Bronchial epithelial cell (primary cell): ENCODE data around the gene NECTIN2. TPM values are rescaled to one million over a fixed set of nuclear protein-coding genes. Genes with fewer than 3 reads are reported as not detected.
A peak's percentile ranks its signal among the peaks of the same experiment; 100 is the strongest.

ENCODE experiments used
- DNase-seq: peaks from one replicate; pipeline ENCODE4 v3.0.0-alpha.2; 2010; ENCODE audit warnings: low read depth
- FAIRE-seq: peaks from 2 replicates; lab custom pipeline; 2011; peaks lifted over from hg19 to GRCh38; lab: Jason Lieb, UNC
- H3K27me3 ChIP-seq: 2 replicates; pipeline ENCODE4 v1.5.1; 2011; ENCODE audit warnings: low read length; ENCODE audit not compliant: control insufficient read depth, insufficient read depth
- H3K36me3 ChIP-seq: 2 replicates; pipeline ENCODE4 v1.5.1; 2011; ENCODE audit warnings: low read length; ENCODE audit not compliant: control insufficient read depth, insufficient read depth
- H3K4me3 ChIP-seq: 2 replicates; pipeline ENCODE4 v1.5.1; 2011; ENCODE audit warnings: mild to moderate bottlenecking, low read depth, low read length, control low read depth
- CTCF ChIP-seq: IDR thresholded peaks from 2 replicates; pipeline ENCODE4 v1.5.1; 2011; ENCODE audit warnings: mild to moderate bottlenecking, moderate library complexity, low read length, control low read depth, inconsistent platforms; ENCODE audit not compliant: insufficient read depth, severe bottlenecking
- total RNA-seq: library from RNA; depleted of rRNA; stranded (reverse); fragments of >200 nt; gene quantifications from 2 replicates; pipeline ENCODE4 v1.2.1, GENCODE V29; 2014

NECTIN2 gene
- total RNA-seq, 1 donor from 2014 or later, result 30.3 TPM

GRCh38 chr19:44839276-44839675 is 6.8 kb upstream of the NECTIN2 start:
- H3K36me3 ChIP-seq, result no peaks in the 10 kb centered on the region
- no peak for DNase-seq
- TF ChIP-seq CTCF, result no peak
- no peak overlapping the region for H3K4me3 ChIP-seq
- H3K27me3 ChIP-seq, result no peaks in the 10 kb centered on the region
- no peak for FAIRE-seq

GRCh38 chr19:44840811-44841210 is 5.3 kb upstream of the NECTIN2 start:
- FAIRE-seq (no peak), DNase-seq (no peak)
- no peak overlapping the region for H3K4me3 ChIP-seq
- H3K27me3 ChIP-seq, result no peaks in the 10 kb centered on the region
- no peaks in the 10 kb centered on the region for H3K36me3 ChIP-seq
- TF ChIP-seq CTCF, result no peak

GRCh38 chr19:44841231-44841630 is 4.9 kb upstream of the NECTIN2 start:
- Histone ChIP-seq H3K36me3 (no peaks in the 10 kb centered on the region), H3K27me3 (no peaks in the 10 kb centered on the region), H3K4me3 (no peak overlapping the region)
- no peak for FAIRE-seq
- no peak for DNase-seq
- TF ChIP-seq CTCF, result no peak

GRCh38 chr19:44845286-44845611 is 848 bp upstream of the NECTIN2 start:
- no peak for DNase-seq
- no peaks in the 10 kb centered on the region for H3K27me3 ChIP-seq
- FAIRE-seq, result no peak
- no peak for TF ChIP-seq CTCF
- H3K4me3 ChIP-seq, result no peak overlapping the region
- no peaks in the 10 kb centered on the region for H3K36me3 ChIP-seq

GRCh38 chr19:44846455-44847143 is 502 bp downstream of the NECTIN2 start:
- H3K4me3 ChIP-seq, result peak overlapping the region; percentile 91
- FAIRE-seq, result no peak
- TF ChIP-seq CTCF, result no peak

More at GRCh38 chr19:44846455-44847143, 502 bp downstream of the NECTIN2 start:
- no peaks in the 10 kb centered on the region for H3K27me3 ChIP-seq
- no peaks in the 10 kb centered on the region for H3K36me3 ChIP-seq
- DNase-seq, result no peak
